WTC11 (cell line): ENCODE measurements around the gene CLTRN. TPM values are rescaled to one million over a fixed set of nuclear protein-coding genes. Genes with fewer than 3 reads are reported as not detected.

Experiments used
- ATAC-seq: fragments of 200-7000 bp; cut with Tn5 transposase; 2 replicates; pipeline ENCODE4 v1.10.0; 2021; ENCODE audit warnings: mild to moderate bottlenecking, moderate library complexity
- CTCF ChIA-PET: fragments of 300-600 bp; sonication (Branson Sonifier 250); formaldehyde crosslinking; loops from one replicate; lab custom pipeline; 2021; ENCODE audit warnings: antibody characterized with exemption; lab: Charles Lee
- POLR2A ChIA-PET: fragments of 350-600 bp; sonication (Branson Sonifier 250); formaldehyde crosslinking; loops from one replicate; lab custom pipeline; 2021; ENCODE audit warnings: antibody characterized with exemption; lab: Charles Lee
- DNase-seq: peaks from one replicate; pipeline ENCODE4 v3.0.0; 2021; ENCODE audit warnings: low spot score
- H3K27ac Mint-ChIP-seq: 2 replicates; pipeline ENCODE4 v1.8.0; 2021; ENCODE audit warnings: mixed read lengths
- H3K27me3 Mint-ChIP-seq: 2 replicates; pipeline ENCODE4 v1.8.0; 2021; ENCODE audit warnings: low read depth, mild to moderate bottlenecking, moderate library complexity, mixed read lengths
- H3K36me3 Mint-ChIP-seq: 2 replicates; pipeline ENCODE4 v1.8.0; 2021; ENCODE audit warnings: mixed read lengths
- H3K4me1 Mint-ChIP-seq: 2 replicates; pipeline ENCODE4 v1.8.0; 2022; ENCODE audit warnings: mixed read lengths
- H3K4me3 Mint-ChIP-seq: 2 replicates; pipeline ENCODE4 v1.8.0; 2021; ENCODE audit warnings: mild to moderate bottlenecking, moderate library complexity, mixed read lengths
- H3K9me3 Mint-ChIP-seq: 2 replicates; pipeline ENCODE4 v1.8.0; 2021; ENCODE audit warnings: mixed read lengths
- ATF1 ChIP-seq: sonication (generic); formaldehyde crosslinking; IDR thresholded peaks from 2 replicates; pipeline ENCODE4 v1.8.1; 2023; ENCODE audit warnings: mild to moderate bottlenecking, moderate library complexity, missing genetic modification reagents
- ATF2 ChIP-seq: sonication (generic); formaldehyde crosslinking; IDR thresholded peaks from 2 replicates; pipeline ENCODE4 v1.8.1; 2022; ENCODE audit warnings: low read depth, missing genetic modification reagents, borderline replicate concordance
- ATF3 ChIP-seq: sonication (generic); formaldehyde crosslinking; conservative IDR thresholded peaks from 2 replicates; pipeline ENCODE4 v1.8.1; 2022; ENCODE audit warnings: mild to moderate bottlenecking, missing genetic modification reagents
- CBFB ChIP-seq: sonication (generic); formaldehyde crosslinking; IDR thresholded peaks from 2 replicates; pipeline ENCODE4 v1.8.1; 2022; ENCODE audit warnings: mild to moderate bottlenecking, low read depth, missing genetic modification reagents
- EMX1 ChIP-seq: fragments of 250-450 bp; sonication (Bioruptor Pico); IDR thresholded peaks from 2 replicates; pipeline ENCODE4 v1.8.0; 2021; ENCODE audit warnings: mild to moderate bottlenecking
- FOXJ3 ChIP-seq: sonication (generic); formaldehyde crosslinking; IDR thresholded peaks from 2 replicates; pipeline ENCODE4 v1.9.0; 2021; ENCODE audit warnings: missing genetic modification reagents, mild to moderate bottlenecking, borderline replicate concordance
- IRF1 ChIP-seq: sonication (generic); formaldehyde crosslinking; IDR thresholded peaks from 2 replicates; pipeline ENCODE4 v1.8.0; 2023; ENCODE audit warnings: missing genetic modification reagents
- MLX ChIP-seq: sonication (generic); formaldehyde crosslinking; IDR thresholded peaks from 2 replicates; pipeline ENCODE4 v1.8.1; 2023; ENCODE audit warnings: mild to moderate bottlenecking, missing genetic modification reagents, moderate library complexity
- RELA ChIP-seq: sonication (generic); formaldehyde crosslinking; IDR thresholded peaks from 2 replicates; pipeline ENCODE4 v1.8.1; 2022; ENCODE audit warnings: missing genetic modification reagents, mild to moderate bottlenecking, borderline replicate concordance
- RORB ChIP-seq: fragments of 250-450 bp; sonication (Bioruptor Pico); IDR thresholded peaks from 2 replicates; pipeline ENCODE4 v1.9.0; 2021; ENCODE audit warnings: mild to moderate bottlenecking
- TCF7 ChIP-seq: sonication (generic); formaldehyde crosslinking; IDR thresholded peaks from 2 replicates; pipeline ENCODE4 v1.8.0; 2022; ENCODE audit warnings: mild to moderate bottlenecking, low read depth, missing genetic modification reagents, moderate library complexity
- TP53 ChIP-seq: sonication (generic); formaldehyde crosslinking; IDR thresholded peaks from 2 replicates; pipeline ENCODE4 v1.8.1; 2023; ENCODE audit warnings: mild to moderate bottlenecking, missing genetic modification reagents
- ZNF138 ChIP-seq: sonication (generic); formaldehyde crosslinking; conservative IDR thresholded peaks from 2 replicates; pipeline ENCODE4 v1.8.1; 2022; ENCODE audit warnings: mild to moderate bottlenecking, moderate library complexity, missing genetic modification reagents
- ZNF232 ChIP-seq: sonication (generic); formaldehyde crosslinking; IDR thresholded peaks from 2 replicates; pipeline ENCODE4 v1.8.0; 2022; ENCODE audit warnings: mild to moderate bottlenecking, missing genetic modification reagents
- total RNA-seq: library from RNA; stranded (reverse); gene quantifications from 3 replicates; pipeline ENCODE4 v1.2.3, GENCODE V29; 2021
- TF ChIP-seq, protein P1 (sequence below): sonication (generic); formaldehyde crosslinking; IDR thresholded peaks from 2 replicates; pipeline ENCODE4 v1.8.1; 2022; ENCODE audit warnings: mild to moderate bottlenecking, missing genetic modification reagents, moderate library complexity, borderline replicate concordance
- TF ChIP-seq, protein P2 (sequence below): fragments of 250-450 bp; sonication (Bioruptor Pico); IDR thresholded peaks from 2 replicates; pipeline ENCODE4 v1.8.0; 2021; ENCODE audit warnings: mild to moderate bottlenecking
- TF ChIP-seq, protein P3 (sequence below): sonication (generic); formaldehyde crosslinking; IDR thresholded peaks from 2 replicates; pipeline ENCODE4 v1.8.1; 2023; ENCODE audit warnings: mild to moderate bottlenecking, missing genetic modification reagents

The CLTRN gene
- total RNA-seq, 1 experiment from 2014 or later: 1.4 TPM

DNA sequence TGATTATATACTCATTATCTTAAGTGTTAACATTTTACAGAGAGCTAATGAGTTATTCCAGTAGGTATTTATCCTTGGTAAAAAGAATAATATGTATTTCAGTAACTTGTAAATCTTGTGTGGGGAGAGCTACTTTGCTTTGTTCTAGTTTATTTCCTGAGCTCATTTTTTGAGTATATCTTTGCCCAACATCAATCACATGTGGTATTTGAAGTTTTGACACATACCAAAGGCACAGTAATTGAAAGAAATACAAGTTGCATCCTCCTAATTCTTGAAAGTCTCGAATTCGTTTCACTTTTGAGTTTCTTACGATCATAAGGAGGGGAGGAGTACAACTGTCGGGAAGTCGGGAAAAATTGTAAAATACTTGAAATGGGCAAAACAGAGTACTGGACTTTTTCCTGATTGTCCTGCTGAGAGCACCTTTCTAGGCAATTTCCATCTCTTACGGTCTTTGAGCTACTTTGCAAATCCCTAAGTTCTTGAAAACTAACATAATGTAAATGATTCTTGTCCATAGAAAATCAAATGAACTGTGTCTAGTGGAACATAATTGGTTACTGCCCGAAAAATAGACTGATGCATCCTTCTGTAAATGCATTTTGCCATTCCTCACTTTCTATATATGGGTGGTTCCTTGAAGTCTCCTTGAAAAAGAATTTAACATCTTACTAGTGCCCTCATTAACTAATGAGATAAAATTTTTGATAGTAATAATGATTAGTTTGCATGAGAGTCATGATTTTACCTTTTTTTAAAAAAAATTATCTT lies 20.6 kb downstream of the CLTRN start:
- H3K27ac Mint-ChIP-seq: no peak overlapping the region
- TF ChIP-seq RORB (CRISPR knock-in tag) (no peak), ZNF138 (CRISPR knock-in tag) (no peak), IRF1 (CRISPR knock-in tag) (no peak), CBFB (CRISPR knock-in tag) (no peak), EMX1 (CRISPR knock-in tag) (no peak), FOXJ3 (CRISPR knock-in tag) (no peak), ATF2 (CRISPR knock-in tag) (no peak), ATF1 (CRISPR knock-in tag) (no peak)
- TF ChIP-seq, all 79 proteins: peak for 0
- ChIA-PET POLR2A (no interaction called here), CTCF (no interaction called here)
- H3K9me3 Mint-ChIP-seq: no peaks in the 10 kb centered on the region
- no peak for ATAC-seq
- H3K4me3 Mint-ChIP-seq: no peak overlapping the region
- no peaks in the 10 kb centered on the region for H3K27me3 Mint-ChIP-seq
- H3K36me3 Mint-ChIP-seq: no peaks in the 10 kb centered on the region
- H3K4me1 Mint-ChIP-seq: peaks cover 4% of the 10 kb centered on the region
- no peak for DNase-seq

DNA sequence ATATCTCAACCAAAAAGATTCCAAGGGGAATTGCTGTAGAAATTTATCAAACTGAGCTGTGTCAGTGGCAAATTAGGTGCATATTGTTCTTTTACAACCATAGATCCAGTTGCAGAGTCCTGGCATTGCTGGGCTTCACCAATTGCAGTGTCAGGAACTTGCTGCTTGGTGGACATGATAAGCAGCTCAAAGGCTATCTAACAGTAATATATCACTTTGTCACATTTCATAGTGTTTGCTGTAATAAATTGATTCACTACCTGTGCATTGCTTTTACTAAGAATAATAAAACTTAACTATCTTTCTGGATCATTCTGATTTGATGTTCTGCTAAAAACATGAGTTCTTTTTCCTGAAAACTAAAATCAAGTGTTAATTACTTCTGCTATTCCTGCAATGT lies 33.0 kb downstream of the CLTRN start:
- Mint-ChIP-seq H3K9me3 (no peaks in the 10 kb centered on the region), H3K36me3 (no peaks in the 10 kb centered on the region), H3K27me3 (no peaks in the 10 kb centered on the region; the same call in 1 of the 2 replicates), H3K27ac (no peak overlapping the region)
- ChIA-PET CTCF (no interaction called here), POLR2A (no interaction called here)
- no peak for ATAC-seq
- no peak for DNase-seq
- TF ChIP-seq ZNF232 (CRISPR knock-in tag) (no peak), MLX (CRISPR knock-in tag) (no peak), TCF7 (CRISPR knock-in tag) (no peak), RELA (CRISPR knock-in tag) (no peak), FOXJ3 (CRISPR knock-in tag) (no peak)
- TF ChIP-seq, protein P1, sequence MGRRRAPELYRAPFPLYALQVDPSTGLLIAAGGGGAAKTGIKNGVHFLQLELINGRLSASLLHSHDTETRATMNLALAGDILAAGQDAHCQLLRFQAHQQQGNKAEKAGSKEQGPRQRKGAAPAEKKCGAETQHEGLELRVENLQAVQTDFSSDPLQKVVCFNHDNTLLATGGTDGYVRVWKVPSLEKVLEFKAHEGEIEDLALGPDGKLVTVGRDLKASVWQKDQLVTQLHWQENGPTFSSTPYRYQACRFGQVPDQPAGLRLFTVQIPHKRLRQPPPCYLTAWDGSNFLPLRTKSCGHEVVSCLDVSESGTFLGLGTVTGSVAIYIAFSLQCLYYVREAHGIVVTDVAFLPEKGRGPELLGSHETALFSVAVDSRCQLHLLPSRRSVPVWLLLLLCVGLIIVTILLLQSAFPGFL (CRISPR knock-in tag): no peak
- TF ChIP-seq, protein P2, sequence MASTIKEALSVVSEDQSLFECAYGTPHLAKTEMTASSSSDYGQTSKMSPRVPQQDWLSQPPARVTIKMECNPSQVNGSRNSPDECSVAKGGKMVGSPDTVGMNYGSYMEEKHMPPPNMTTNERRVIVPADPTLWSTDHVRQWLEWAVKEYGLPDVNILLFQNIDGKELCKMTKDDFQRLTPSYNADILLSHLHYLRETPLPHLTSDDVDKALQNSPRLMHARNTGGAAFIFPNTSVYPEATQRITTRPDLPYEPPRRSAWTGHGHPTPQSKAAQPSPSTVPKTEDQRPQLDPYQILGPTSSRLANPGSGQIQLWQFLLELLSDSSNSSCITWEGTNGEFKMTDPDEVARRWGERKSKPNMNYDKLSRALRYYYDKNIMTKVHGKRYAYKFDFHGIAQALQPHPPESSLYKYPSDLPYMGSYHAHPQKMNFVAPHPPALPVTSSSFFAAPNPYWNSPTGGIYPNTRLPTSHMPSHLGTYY (CRISPR knock-in tag): no peak
- TF ChIP-seq, all 79 proteins: peak for 0
- Mint-ChIP-seq H3K4me3 (no peak overlapping the region), H3K4me1 (no peaks in the 10 kb centered on the region)

- H3K27ac Mint-ChIP-seq: no peak overlapping the region
- TF ChIP-seq, protein P3, sequence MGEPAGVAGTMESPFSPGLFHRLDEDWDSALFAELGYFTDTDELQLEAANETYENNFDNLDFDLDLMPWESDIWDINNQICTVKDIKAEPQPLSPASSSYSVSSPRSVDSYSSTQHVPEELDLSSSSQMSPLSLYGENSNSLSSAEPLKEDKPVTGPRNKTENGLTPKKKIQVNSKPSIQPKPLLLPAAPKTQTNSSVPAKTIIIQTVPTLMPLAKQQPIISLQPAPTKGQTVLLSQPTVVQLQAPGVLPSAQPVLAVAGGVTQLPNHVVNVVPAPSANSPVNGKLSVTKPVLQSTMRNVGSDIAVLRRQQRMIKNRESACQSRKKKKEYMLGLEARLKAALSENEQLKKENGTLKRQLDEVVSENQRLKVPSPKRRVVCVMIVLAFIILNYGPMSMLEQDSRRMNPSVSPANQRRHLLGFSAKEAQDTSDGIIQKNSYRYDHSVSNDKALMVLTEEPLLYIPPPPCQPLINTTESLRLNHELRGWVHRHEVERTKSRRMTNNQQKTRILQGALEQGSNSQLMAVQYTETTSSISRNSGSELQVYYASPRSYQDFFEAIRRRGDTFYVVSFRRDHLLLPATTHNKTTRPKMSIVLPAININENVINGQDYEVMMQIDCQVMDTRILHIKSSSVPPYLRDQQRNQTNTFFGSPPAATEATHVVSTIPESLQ: no peak
- TF ChIP-seq, protein P2 (CRISPR knock-in tag): no peak
- TF ChIP-seq ATF3 (CRISPR knock-in tag) (no peak), TP53 (CRISPR knock-in tag) (no peak)
- ATAC-seq: no peak
- no peak overlapping the region for H3K4me3 Mint-ChIP-seq
- H3K9me3 Mint-ChIP-seq: peaks cover 6% of the 10 kb centered on the region; the same call in 1 of the 2 replicates
- ChIA-PET POLR2A (no interaction called here), CTCF (no interaction called here)
- no peaks in the 10 kb centered on the region for H3K36me3 Mint-ChIP-seq
- no peaks in the 10 kb centered on the region for H3K27me3 Mint-ChIP-seq
- no peak for DNase-seq
- no peaks in the 10 kb centered on the region for H3K4me1 Mint-ChIP-seq
Observed at GRCh38 chrX:15623054-15623453, 41.6 kb downstream of the CLTRN start.
